Activated naive CD8-positive, alpha-beta T cell treated with anti-CD3 and anti-CD28 coated beads, Interleukin-2, amount 10 ng/mL, durations not matched to agents 7 days and 5 days (primary cell): ENCODE data around the gene WDR83. TPM values are rescaled to one million over a fixed set of nuclear protein-coding genes. Genes with fewer than 3 reads are reported as not detected.
A peak's percentile ranks its signal among the peaks of the same experiment; 100 is the strongest.
"Not testable (repeated sequence)": the region's sequence is repeated elsewhere in the genome, so short reads cannot be mapped to it uniquely, and the experiment has no call there.

ENCODE experiments used
- ATAC-seq: fragments of 150-1000 bp; cut with Tn5 transposase; one replicate; pipeline ENCODE4 v1.10.0; 2021; ENCODE audit warnings: low read depth, moderate library complexity
- POLR2A ChIA-PET: fragments of 350-600 bp; sonication (Branson Sonifier 250); formaldehyde crosslinking; loops from one replicate; lab custom pipeline; 2021; ENCODE audit warnings: antibody characterized with exemption; lab: Charles Lee
- DNase-seq: peaks from one replicate; pipeline ENCODE4 v3.0.0; 2021
- H3K27ac Mint-ChIP-seq: one replicate; pipeline ENCODE4 v1.8.0; 2022; ENCODE audit warnings: mild to moderate bottlenecking, mixed read lengths
- H3K27me3 Mint-ChIP-seq: one replicate; pipeline ENCODE4 v1.8.0; 2022; ENCODE audit warnings: mild to moderate bottlenecking, moderate library complexity, mixed read lengths
- H3K36me3 Mint-ChIP-seq: one replicate; pipeline ENCODE4 v1.8.0; 2021; ENCODE audit warnings: mild to moderate bottlenecking, mixed read lengths
- H3K4me1 Mint-ChIP-seq: one replicate; pipeline ENCODE4 v1.8.0; 2021; ENCODE audit warnings: mixed read lengths
- H3K4me3 Mint-ChIP-seq: one replicate; pipeline ENCODE4 v1.8.0; 2022; ENCODE audit warnings: mild to moderate bottlenecking, moderate library complexity, mixed read lengths
- H3K9me3 Mint-ChIP-seq: one replicate; pipeline ENCODE4 v1.8.0; 2021; ENCODE audit warnings: mixed read lengths
- total RNA-seq, 2 experiments: library from RNA; stranded (reverse); gene quantifications; one replicate each; pipeline ENCODE4 v1.2.3, GENCODE V29; 2021

The WDR83 gene, protein sequence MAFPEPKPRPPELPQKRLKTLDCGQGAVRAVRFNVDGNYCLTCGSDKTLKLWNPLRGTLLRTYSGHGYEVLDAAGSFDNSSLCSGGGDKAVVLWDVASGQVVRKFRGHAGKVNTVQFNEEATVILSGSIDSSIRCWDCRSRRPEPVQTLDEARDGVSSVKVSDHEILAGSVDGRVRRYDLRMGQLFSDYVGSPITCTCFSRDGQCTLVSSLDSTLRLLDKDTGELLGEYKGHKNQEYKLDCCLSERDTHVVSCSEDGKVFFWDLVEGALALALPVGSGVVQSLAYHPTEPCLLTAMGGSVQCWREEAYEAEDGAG
- 10 to 100 TPM; 18.2 to 21.1 TPM for total RNA-seq

- DNase-seq (peak; percentile 86), ATAC-seq (peak; percentile 65)
- POLR2A ChIA-PET = interaction anchor here (1.0 to 1.6 kb wide), 5 partner anchors 27 to 102 kb away, joined by 3 to 6 read pairs (median 4); partner anchors contain the start of genes TNPO2 and ZNF490
- Mint-ChIP-seq H3K4me3 (peak within 1 kb of the TSS; percentile 92), H3K9me3 (no peaks in the 10 kb centered on the region), H3K36me3 (peaks cover 6% of the 10 kb centered on the region), H3K27me3 (no peaks in the 10 kb centered on the region), H3K27ac (peak within 1 kb of the TSS; percentile 82), H3K4me1 (peaks cover 33% of the 10 kb centered on the region)
Measured at GRCh38 chr19:12666265-12667048, at the start of gene WDR83, which contains the start of gene MAN2B1. WDR83 (plus strand) TSS chr19:12666807; CDS start chr19:12669791, 2,984 bp downstream. MAN2B1 (minus strand) TSS chr19:12666742; CDS start chr19:12666701, 41 bp downstream.

GRCh38 chr19:12617646-12618045 lies 49.0 kb upstream of the WDR83 start:
- Mint-ChIP-seq H3K4me3 (no peak overlapping the region), H3K27me3 (no peaks in the 10 kb centered on the region), H3K9me3 (peaks cover 2% of the 10 kb centered on the region), H3K4me1 (peaks cover 23% of the 10 kb centered on the region), H3K36me3 (peaks cover 43% of the 10 kb centered on the region), H3K27ac (no peak overlapping the region)
- POLR2A ChIA-PET = interaction anchor here (0.6 kb wide), 1 partner anchor 1134 kb away, joined by 3 read pairs; no protein-coding TSS in a partner anchor
- DNase-seq = no peak
- no peak for ATAC-seq

- POLR2A ChIA-PET, H3K4me1 Mint-ChIP-seq, ATAC-seq, DNase-seq, H3K9me3 Mint-ChIP-seq, H3K27ac Mint-ChIP-seq, H3K27me3 Mint-ChIP-seq, H3K4me3 Mint-ChIP-seq: not testable (repeated sequence)
- H3K36me3 Mint-ChIP-seq = peaks cover 53% of the 10 kb centered on the region
Measured at GRCh38 chr19:12621253-12622024, 45.2 kb upstream of the WDR83 start.

GRCh38 chr19:12623361-12624031 lies 43.1 kb upstream of the WDR83 start:
- no peak overlapping the region for H3K27ac Mint-ChIP-seq
- H3K36me3 Mint-ChIP-seq = peaks cover 66% of the 10 kb centered on the region
- peaks cover 4% of the 10 kb centered on the region for H3K4me1 Mint-ChIP-seq
- peaks cover 11% of the 10 kb centered on the region for H3K9me3 Mint-ChIP-seq
- no peak overlapping the region for H3K4me3 Mint-ChIP-seq
- no peaks in the 10 kb centered on the region for H3K27me3 Mint-ChIP-seq
- ATAC-seq (no peak), DNase-seq (no peak)
- POLR2A ChIA-PET = interaction anchor here (0.6 to 2.0 kb wide), 4 partner anchors 10 to 42 kb away, joined by 3 to 9 read pairs (median 4); partner anchors contain the start of genes ZNF490 and ZNF791

DNA sequence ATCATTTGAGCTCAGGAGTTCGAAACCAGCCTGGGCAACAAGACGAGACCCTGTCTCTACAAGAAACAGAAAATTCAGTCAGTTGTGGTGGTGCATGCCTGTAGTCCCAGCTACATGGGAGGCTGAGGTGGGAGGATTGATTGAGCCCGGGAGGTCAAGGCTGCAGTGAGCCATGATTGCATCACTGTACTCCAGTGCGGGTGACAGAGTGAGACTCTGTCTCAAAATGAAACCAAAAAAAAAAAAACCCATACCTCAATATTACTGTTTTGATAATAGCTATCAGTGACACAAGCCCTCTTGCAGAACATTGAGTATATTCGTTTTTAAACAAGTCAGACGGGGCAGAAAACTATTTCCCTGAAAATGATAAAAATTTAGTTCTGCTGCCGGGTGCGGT lies 39.6 kb upstream of the WDR83 start:
- H3K27ac Mint-ChIP-seq = no peak overlapping the region
- no peak for ATAC-seq

DNA sequence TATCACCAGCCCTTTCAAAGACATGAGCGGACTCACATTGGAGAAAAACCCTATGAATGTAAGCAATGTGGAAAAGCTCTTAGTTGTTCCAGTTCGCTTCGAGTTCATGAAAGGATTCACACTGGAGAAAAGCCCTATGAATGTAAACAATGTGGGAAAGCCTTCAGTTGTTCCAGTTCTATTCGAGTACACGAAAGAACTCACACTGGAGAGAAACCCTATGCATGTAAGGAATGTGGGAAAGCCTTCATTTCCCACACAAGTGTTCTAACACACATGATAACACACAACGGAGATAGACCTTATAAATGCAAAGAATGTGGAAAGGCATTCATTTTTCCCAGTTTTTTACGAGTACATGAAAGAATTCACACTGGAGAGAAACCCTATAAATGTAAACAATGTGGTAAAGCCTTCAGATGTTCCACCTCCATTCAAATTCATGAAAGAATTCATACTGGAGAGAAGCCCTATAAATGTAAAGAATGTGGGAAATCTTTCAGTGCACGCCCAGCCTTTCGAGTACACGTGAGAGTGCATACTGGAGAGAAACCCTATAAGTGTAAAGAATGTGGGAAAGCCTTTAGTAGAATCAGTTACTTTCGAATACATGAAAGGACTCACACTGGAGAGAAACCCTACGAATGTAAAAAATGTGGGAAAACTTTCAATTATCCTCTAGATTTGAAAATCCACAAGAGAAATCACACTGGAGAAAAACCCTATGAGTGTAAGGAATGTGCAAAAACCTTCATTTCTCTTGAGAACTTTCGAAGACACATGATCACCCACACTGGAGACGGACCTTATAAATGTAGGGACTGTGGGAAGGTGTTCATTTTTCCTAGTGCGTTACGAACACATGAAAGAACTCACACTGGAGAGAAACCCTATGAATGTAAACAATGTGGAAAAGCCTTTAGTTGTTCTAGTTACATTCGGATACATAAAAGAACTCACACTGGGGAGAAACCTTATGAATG lies 38.3 kb upstream of the WDR83 start:
- DNase-seq (no peak), ATAC-seq (no peak)
- Mint-ChIP-seq H3K4me3 (no peak overlapping the region), H3K27ac (no peak overlapping the region), H3K9me3 (peaks cover 19% of the 10 kb centered on the region), H3K36me3 (peaks cover 82% of the 10 kb centered on the region), H3K27me3 (no peaks in the 10 kb centered on the region), H3K4me1 (no peaks in the 10 kb centered on the region)
- POLR2A ChIA-PET = no interaction called here

More for the DNA sequence above, 39.6 kb upstream of the WDR83 start:
- Mint-ChIP-seq H3K36me3 (peaks cover 81% of the 10 kb centered on the region), H3K9me3 (peaks cover 19% of the 10 kb centered on the region), H3K4me1 (no peaks in the 10 kb centered on the region), H3K4me3 (no peak overlapping the region), H3K27me3 (no peaks in the 10 kb centered on the region)
- POLR2A ChIA-PET = interaction anchor here (0.7 kb wide), 1 partner anchor 12 kb away, joined by 5 read pairs; no protein-coding TSS in a partner anchor
- DNase-seq = no peak

DNA sequence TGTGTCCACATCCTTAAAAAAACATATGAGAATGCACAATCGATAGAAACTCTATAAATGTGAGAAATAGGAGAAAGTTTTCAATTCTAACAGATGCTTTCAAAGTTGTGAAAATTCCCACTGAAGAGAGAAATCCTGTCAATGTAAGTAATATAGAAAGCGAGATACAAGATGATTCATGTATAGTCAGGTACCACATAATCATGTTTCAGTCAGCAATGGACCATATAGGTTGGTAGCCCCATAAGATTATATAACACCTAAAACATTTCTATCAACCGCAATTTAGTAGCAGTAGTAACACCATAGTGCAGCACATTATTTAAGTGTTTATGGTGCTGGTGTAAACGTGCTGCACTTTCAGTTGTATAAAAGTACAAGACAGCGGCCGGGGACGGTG lies 37.4 kb upstream of the WDR83 start:
- Mint-ChIP-seq H3K27ac (no peak overlapping the region), H3K27me3 (no peaks in the 10 kb centered on the region), H3K9me3 (peaks cover 19% of the 10 kb centered on the region), H3K4me1 (no peaks in the 10 kb centered on the region), H3K36me3 (peaks cover 80% of the 10 kb centered on the region), H3K4me3 (no peak overlapping the region)
- ATAC-seq (no peak), DNase-seq (no peak)
- POLR2A ChIA-PET = no interaction called here

GRCh38 chr19:12636631-12637030 lies 30.0 kb upstream of the WDR83 start:
- peaks cover 10% of the 10 kb centered on the region for H3K4me1 Mint-ChIP-seq
- DNase-seq (no peak), ATAC-seq (no peak)
- POLR2A ChIA-PET = no interaction called here
- no peak overlapping the region for H3K27ac Mint-ChIP-seq
- H3K9me3 Mint-ChIP-seq = no peaks in the 10 kb centered on the region
- no peak overlapping the region for H3K4me3 Mint-ChIP-seq
- no peaks in the 10 kb centered on the region for H3K27me3 Mint-ChIP-seq
- H3K36me3 Mint-ChIP-seq = peaks cover 34% of the 10 kb centered on the region

DNA sequence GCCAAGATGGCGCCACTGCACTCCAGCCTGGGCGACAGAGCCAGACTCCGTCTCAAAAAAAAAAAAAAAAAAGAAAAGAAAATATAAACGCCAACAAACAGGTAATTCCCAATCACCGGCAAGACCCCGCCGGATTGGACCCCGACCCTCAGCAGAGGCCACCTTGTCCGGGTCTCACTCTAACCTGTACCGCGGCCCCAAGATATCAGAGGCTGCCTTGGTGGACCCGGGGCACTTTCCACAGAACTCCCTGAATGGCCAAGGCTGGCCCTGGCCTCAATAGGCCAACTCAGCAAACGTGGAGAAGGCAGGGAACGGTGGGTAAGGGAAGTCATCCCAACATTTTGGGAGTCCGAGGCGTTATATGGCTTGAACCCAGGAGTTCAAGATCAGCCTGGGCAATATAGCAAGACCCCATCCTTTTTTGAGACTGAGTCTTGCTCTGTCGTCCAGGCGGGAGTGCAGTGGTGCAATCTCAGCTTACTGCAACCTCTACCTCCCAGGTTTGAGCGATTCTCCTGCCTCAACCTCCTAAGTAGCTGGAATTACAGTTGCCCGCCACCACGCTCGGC lies 27.9 kb upstream of the WDR83 start:
- DNase-seq (no peak), ATAC-seq (no peak)
- H3K36me3 Mint-ChIP-seq = peaks cover 21% of the 10 kb centered on the region
- H3K27ac Mint-ChIP-seq = no peak overlapping the region
- POLR2A ChIA-PET = interaction anchor here (0.6 to 2.0 kb wide), 3 partner anchors 25 to 711 kb away, joined by 3 to 12 read pairs (median 3); no protein-coding TSS in a partner anchor
- H3K9me3 Mint-ChIP-seq = no peaks in the 10 kb centered on the region
- H3K27me3 Mint-ChIP-seq = no peaks in the 10 kb centered on the region
- no peak overlapping the region for H3K4me3 Mint-ChIP-seq
- peaks cover 10% of the 10 kb centered on the region for H3K4me1 Mint-ChIP-seq

DNA sequence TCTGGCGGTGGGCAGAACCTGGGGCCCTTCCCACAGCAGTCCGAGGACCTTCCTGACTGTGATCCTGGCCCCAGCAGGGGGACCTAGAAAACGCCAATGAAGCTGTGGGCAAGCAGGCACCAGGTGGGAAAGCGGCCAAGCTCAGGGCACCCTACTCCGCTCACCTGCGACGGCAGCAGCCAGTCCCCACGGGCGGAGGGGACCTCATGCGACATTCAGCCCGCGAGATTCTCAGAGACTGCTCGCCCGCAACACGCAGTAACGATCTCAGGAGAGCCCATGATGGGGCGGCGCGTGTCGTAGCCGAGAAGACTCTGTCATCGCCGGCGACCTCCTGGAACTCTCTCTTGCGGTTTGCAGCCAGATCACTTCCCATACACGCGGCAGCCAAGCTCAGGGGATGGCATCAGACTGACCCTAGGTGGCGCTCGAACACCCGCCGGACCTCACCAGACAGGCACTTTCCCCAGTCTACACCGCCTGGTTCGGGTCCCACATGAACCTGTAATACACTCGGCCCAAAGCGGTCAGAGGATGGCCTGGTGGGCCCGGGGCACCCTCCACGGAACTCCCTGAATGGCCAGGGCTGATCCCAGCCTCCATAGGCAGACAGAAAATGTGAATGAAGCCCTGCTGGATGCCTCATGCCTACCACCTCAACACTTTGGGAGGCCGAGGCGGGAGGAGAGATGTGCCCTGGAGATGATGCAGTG lies 26.6 kb upstream of the WDR83 start:
- no peaks in the 10 kb centered on the region for H3K9me3 Mint-ChIP-seq
- POLR2A ChIA-PET = interaction anchor here (0.6 to 2.0 kb wide), 9 partner anchors 9 to 94 kb away, joined by 3 to 12 read pairs (median 3); partner anchors contain the start of genes MAN2B1, TRIR, WDR83 and ZNF490
- peaks cover 10% of the 10 kb centered on the region for H3K4me1 Mint-ChIP-seq
- peak overlapping the region; percentile 67 for H3K4me3 Mint-ChIP-seq
- ATAC-seq = peak; percentile 95
- no peaks in the 10 kb centered on the region for H3K27me3 Mint-ChIP-seq
- peaks cover 16% of the 10 kb centered on the region for H3K36me3 Mint-ChIP-seq
- peak; percentile 85 for DNase-seq
- H3K27ac Mint-ChIP-seq = peak overlapping the region; percentile 84

DNA sequence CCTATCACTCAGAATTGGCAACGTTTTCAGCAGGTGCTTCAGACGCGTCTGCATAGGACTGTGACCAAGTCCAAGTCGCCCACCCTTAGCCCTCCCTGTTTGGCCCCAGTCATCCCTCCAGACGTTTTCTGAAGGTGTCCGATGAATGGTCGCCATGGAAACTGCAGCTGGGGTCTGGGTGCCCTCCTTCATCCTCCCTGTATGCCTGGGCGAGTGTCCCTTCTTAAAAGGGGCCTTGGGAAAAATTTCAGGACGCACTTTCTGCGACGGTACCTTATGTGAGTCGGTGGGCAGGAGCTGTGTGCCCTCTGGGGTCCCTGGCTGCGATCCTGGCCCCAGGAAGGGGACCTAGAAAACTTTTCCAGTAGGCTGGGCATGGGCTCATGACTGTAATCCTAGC lies 25.2 kb upstream of the WDR83 start:
- ATAC-seq (no peak), DNase-seq (no peak)
- H3K27me3 Mint-ChIP-seq = no peaks in the 10 kb centered on the region
- no peak overlapping the region for H3K27ac Mint-ChIP-seq
- no peaks in the 10 kb centered on the region for H3K9me3 Mint-ChIP-seq
- no peak overlapping the region for H3K4me3 Mint-ChIP-seq
- POLR2A ChIA-PET = no interaction called here
- peaks cover 12% of the 10 kb centered on the region for H3K36me3 Mint-ChIP-seq
- peaks cover 8% of the 10 kb centered on the region for H3K4me1 Mint-ChIP-seq
